H9 (cell line): Measurements from ENCODE around the gene TENM4. TPM values are rescaled to one million over a fixed set of nuclear protein-coding genes. Genes with fewer than 3 reads are reported as not detected.

Experiments
- DNase-seq: peaks from one replicate; pipeline ENCODE4 v3.0.0-alpha.2; 2017
- H2AFZ ChIP-seq: one replicate; pipeline ENCODE4 v1.6.1; 2013; ENCODE audit warnings: mild to moderate bottlenecking, low read length, control low read depth, moderate library complexity
- H2AK5ac ChIP-seq: 2 replicates; pipeline ENCODE4 v1.6.1; 2013; ENCODE audit warnings: low read length, control low read depth, mixed read lengths; ENCODE audit not compliant: insufficient read length
- H2BK120ac ChIP-seq: one replicate; pipeline ENCODE4 v1.6.1; 2013; ENCODE audit warnings: low read depth, mild to moderate bottlenecking, low read length, control low read depth, inconsistent platforms; ENCODE audit not compliant: poor library complexity, severe bottlenecking
- H2BK12ac ChIP-seq: 2 replicates; pipeline ENCODE4 v1.6.1; 2013; ENCODE audit warnings: low read length, control low read depth, mixed read lengths, low read depth; ENCODE audit not compliant: insufficient read length
- H2BK15ac ChIP-seq: 2 replicates; pipeline ENCODE4 v1.6.1; 2013; ENCODE audit warnings: low read depth, low read length, control low read depth
- H2BK20ac ChIP-seq: one replicate; pipeline ENCODE4 v1.6.1; 2013; ENCODE audit warnings: low read depth, mild to moderate bottlenecking, low read length, control low read depth, inconsistent platforms; ENCODE audit not compliant: poor library complexity, severe bottlenecking
- H2BK5ac ChIP-seq: 2 replicates; pipeline ENCODE4 v1.6.1; 2013; ENCODE audit warnings: low read length, control low read depth, mixed read lengths; ENCODE audit not compliant: insufficient read length
- H3K14ac ChIP-seq: 2 replicates; pipeline ENCODE4 v1.6.1; 2013; ENCODE audit warnings: low read length, control low read depth; ENCODE audit not compliant: insufficient read depth
- H3K18ac ChIP-seq: 2 replicates; pipeline ENCODE4 v1.6.1; 2013; ENCODE audit warnings: low read depth, mild to moderate bottlenecking, mixed read lengths, low read length, control low read depth; ENCODE audit not compliant: insufficient read length
- H3K23ac ChIP-seq: 2 replicates; pipeline ENCODE4 v1.6.1; 2013; ENCODE audit warnings: low read length, control low read depth, mixed read lengths, low read depth; ENCODE audit not compliant: insufficient read length
- H3K23me2 ChIP-seq: 2 replicates; pipeline ENCODE4 v1.6.1; 2013; ENCODE audit warnings: low read depth, mild to moderate bottlenecking, mixed read lengths, low read length, control low read depth; ENCODE audit not compliant: insufficient read length, poor library complexity, severe bottlenecking
- H3K27ac ChIP-seq: 2 replicates; pipeline ENCODE4 v1.5.1; 2013; ENCODE audit warnings: low read length, control low read depth, mixed read lengths, low read depth; ENCODE audit not compliant: insufficient read length
- H3K27me3 ChIP-seq: 2 replicates; pipeline ENCODE4 v1.6.1; 2013; ENCODE audit warnings: low read length, control low read depth, inconsistent platforms; ENCODE audit not compliant: insufficient read depth
- H3K4ac ChIP-seq: 2 replicates; pipeline ENCODE4 v1.6.1; 2013; ENCODE audit warnings: low read depth, mild to moderate bottlenecking, control low read depth, inconsistent platforms, low read length, moderate library complexity
- H3K4me1 ChIP-seq: 2 replicates; pipeline ENCODE4 v1.6.1; 2013; ENCODE audit warnings: low read length, control low read depth, inconsistent platforms; ENCODE audit not compliant: insufficient read depth
- H3K4me2 ChIP-seq: 2 replicates; pipeline ENCODE4 v1.6.1; 2013; ENCODE audit warnings: low read length, control low read depth, mixed read lengths; ENCODE audit not compliant: insufficient read length, insufficient read depth
- H3K56ac ChIP-seq: 2 replicates; pipeline ENCODE4 v1.6.1; 2013; ENCODE audit warnings: low read depth, mild to moderate bottlenecking, mixed read lengths, low read length, control low read depth; ENCODE audit not compliant: insufficient read length
- H3K79me1 ChIP-seq: 2 replicates; pipeline ENCODE4 v1.6.1; 2013; ENCODE audit warnings: low read depth, mild to moderate bottlenecking, moderate library complexity, low read length, control low read depth, inconsistent platforms; ENCODE audit not compliant: insufficient read depth, poor library complexity, severe bottlenecking
- H3K79me2 ChIP-seq: 2 replicates; pipeline ENCODE4 v1.6.1; 2013; ENCODE audit warnings: low read length, control low read depth, inconsistent platforms; ENCODE audit not compliant: insufficient read depth
- H3K9ac ChIP-seq: 2 replicates; pipeline ENCODE4 v1.6.1; 2013; ENCODE audit warnings: low read length, control low read depth, mixed read lengths; ENCODE audit not compliant: insufficient read length; ENCODE audit errors: extremely low read depth
- H3K9me3 ChIP-seq: one replicate; pipeline ENCODE4 v1.6.1; 2013; ENCODE audit warnings: low read depth, low read length, inconsistent platforms; ENCODE audit not compliant: control insufficient read depth
- H3T11ph ChIP-seq: one replicate; pipeline ENCODE4 v1.6.1; 2013; ENCODE audit warnings: mild to moderate bottlenecking, low read length, control low read depth, inconsistent platforms
- H4K20me1 ChIP-seq: one replicate; pipeline ENCODE4 v1.6.1; 2013; ENCODE audit not compliant: control insufficient read depth, insufficient read length, insufficient read depth
- H4K5ac ChIP-seq: 2 replicates; pipeline ENCODE4 v1.6.1; 2013; ENCODE audit warnings: low read depth, mild to moderate bottlenecking, mixed read lengths, low read length, control low read depth; ENCODE audit not compliant: insufficient read length
- H4K8ac ChIP-seq: replicated peaks from 2 replicates; pipeline ENCODE4 v1.6.1; 2013; ENCODE audit warnings: low read length, control low read depth, mixed read lengths, low read depth; ENCODE audit not compliant: insufficient read length
- H4K91ac ChIP-seq: 2 replicates; pipeline ENCODE4 v1.6.1; 2013; ENCODE audit warnings: low read depth, mild to moderate bottlenecking, moderate library complexity, mixed read lengths, low read length, control low read depth; ENCODE audit not compliant: insufficient read length
- H3K27ac Mint-ChIP-seq, 3 experiments: 2 replicates in 2 of 3; 3 replicates in 1 of 3; pipeline ENCODE4 v1.8.0; 2020 to 2021; ENCODE audit warnings: mixed read lengths in 3 of 3, mild to moderate bottlenecking in 1 of 3, moderate library complexity in 1 of 3
- H3K27me3 Mint-ChIP-seq: 2 replicates; pipeline ENCODE4 v1.8.0; 2021; ENCODE audit warnings: low read depth, mild to moderate bottlenecking, moderate library complexity, mixed read lengths
- H3K36me3 Mint-ChIP-seq, 3 experiments: 2 replicates in 2 of 3; 3 replicates in 1 of 3; pipeline ENCODE4 v1.8.0; 2020 to 2021; ENCODE audit warnings: low read depth in 3 of 3, mixed read lengths in 3 of 3; ENCODE audit not compliant: insufficient read depth in 1 of 3
- H3K4me1 Mint-ChIP-seq, 2 experiments: 2 replicates each; pipeline ENCODE4 v1.8.0; 2020; ENCODE audit warnings: mixed read lengths in 2 of 2
- H3K4me3 Mint-ChIP-seq, 2 experiments: 2 replicates in 1 of 2; 3 replicates in 1 of 2; pipeline ENCODE4 v1.8.0; 2020 to 2021; ENCODE audit warnings: mild to moderate bottlenecking in 2 of 2, mixed read lengths in 2 of 2, moderate library complexity in 1 of 2
- H3K9me3 Mint-ChIP-seq, 2 experiments: 2 replicates in 1 of 2; 3 replicates in 1 of 2; pipeline ENCODE4 v1.8.0; 2020; ENCODE audit warnings: mild to moderate bottlenecking in 2 of 2, mixed read lengths in 2 of 2, moderate library complexity in 1 of 2
- WGBS: extraction: QIAGEN DNeasy Blood & Tissue Kit; methylation state at CpG from one replicate; pipeline ENCODE4 v1.1.7; 2013; ENCODE audit warnings: missing lambda C conversion rate, low lambda C conversion rate, mixed read lengths; ENCODE audit not compliant: insufficient read length; ENCODE audit errors: extremely low coverage; 5-methylcytosine and 5-hydroxymethylcytosine counted together
- total RNA-seq: library from RNA; stranded (reverse); gene quantifications from 2 replicates; pipeline ENCODE4 v1.2.1, GENCODE V29; 2021
- TF ChIP-seq, protein P1 (sequence below): fragments of 200-600 bp; sonication (generic); conservative IDR thresholded peaks from 3 replicates; pipeline ENCODE4 v1.8.0; 2021; ENCODE audit warnings: antibody characterized with exemption, mild to moderate bottlenecking

The TENM4 gene
- total RNA-seq, 1 experiment from 2014 or later: 4.6 TPM

DNA sequence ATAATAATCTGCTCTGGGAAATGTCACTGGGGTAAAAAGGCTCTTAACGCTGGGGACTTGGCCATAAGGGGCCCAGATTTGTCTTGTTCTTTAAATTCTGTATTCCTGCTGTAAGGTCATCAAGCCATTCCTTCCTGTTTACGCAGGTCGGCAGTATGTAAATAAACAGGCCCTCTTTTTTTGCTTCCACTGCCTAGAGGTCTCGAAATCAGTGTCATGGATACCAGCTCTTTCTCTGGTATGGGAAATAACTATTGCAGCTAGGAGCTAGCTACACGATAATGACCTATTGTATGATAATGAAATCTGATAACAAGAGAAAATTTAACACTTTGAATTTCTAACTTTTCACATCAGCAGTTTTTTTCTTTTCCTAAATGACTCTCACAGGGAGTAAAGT is 657.0 kb downstream of the TENM4 start:
- H3K4me2 ChIP-seq: no peak overlapping the region
- no peak overlapping the region for H3T11ph ChIP-seq
- H3K4me1 ChIP-seq: no peaks in the 10 kb centered on the region
- H2AFZ ChIP-seq: no peak overlapping the region
- no peak for DNase-seq
- H2BK5ac ChIP-seq: no peak overlapping the region
- H3K23ac ChIP-seq: no peak overlapping the region
- WGBS: no CpG with 5 or more reads among the region's 5 CpGs
- no peak overlapping the region for H3K9ac ChIP-seq
- no peaks in the 10 kb centered on the region for H3K23me2 ChIP-seq
- no peaks in the 10 kb centered on the region for H3K9me3 ChIP-seq
- Mint-ChIP-seq H3K36me3 (no peaks in the 10 kb centered on the region), H3K4me1 (peaks cover 17 to 22% of the 10 kb centered on the region in 2 experiments), H3K27ac (no peak overlapping the region; a peak in 1 of 7 replicates), H3K9me3 (no peaks in the 10 kb centered on the region), H3K4me3 (no peak overlapping the region), H3K27me3 (no peaks in the 10 kb centered on the region)
- H2BK20ac ChIP-seq: no peak overlapping the region
- H4K8ac ChIP-seq: no peak overlapping the region
- H3K27ac ChIP-seq: no peak overlapping the region
- no peak overlapping the region for H3K14ac ChIP-seq
- no peak overlapping the region for H3K18ac ChIP-seq
- no peaks in the 10 kb centered on the region for H3K79me1 ChIP-seq
- no peak overlapping the region for H4K5ac ChIP-seq
- H2BK15ac ChIP-seq: no peak overlapping the region
- H3K79me2 ChIP-seq: no peaks in the 10 kb centered on the region
- H2BK120ac ChIP-seq: no peak overlapping the region
- H2BK12ac ChIP-seq: no peak overlapping the region
- H4K20me1 ChIP-seq: no peaks in the 10 kb centered on the region
- H2AK5ac ChIP-seq: no peak overlapping the region
- H3K56ac ChIP-seq: no peak overlapping the region
- no peak overlapping the region for H4K91ac ChIP-seq
- H3K4ac ChIP-seq: no peak overlapping the region
- H3K27me3 ChIP-seq: no peaks in the 10 kb centered on the region
- TF ChIP-seq, protein P1, sequence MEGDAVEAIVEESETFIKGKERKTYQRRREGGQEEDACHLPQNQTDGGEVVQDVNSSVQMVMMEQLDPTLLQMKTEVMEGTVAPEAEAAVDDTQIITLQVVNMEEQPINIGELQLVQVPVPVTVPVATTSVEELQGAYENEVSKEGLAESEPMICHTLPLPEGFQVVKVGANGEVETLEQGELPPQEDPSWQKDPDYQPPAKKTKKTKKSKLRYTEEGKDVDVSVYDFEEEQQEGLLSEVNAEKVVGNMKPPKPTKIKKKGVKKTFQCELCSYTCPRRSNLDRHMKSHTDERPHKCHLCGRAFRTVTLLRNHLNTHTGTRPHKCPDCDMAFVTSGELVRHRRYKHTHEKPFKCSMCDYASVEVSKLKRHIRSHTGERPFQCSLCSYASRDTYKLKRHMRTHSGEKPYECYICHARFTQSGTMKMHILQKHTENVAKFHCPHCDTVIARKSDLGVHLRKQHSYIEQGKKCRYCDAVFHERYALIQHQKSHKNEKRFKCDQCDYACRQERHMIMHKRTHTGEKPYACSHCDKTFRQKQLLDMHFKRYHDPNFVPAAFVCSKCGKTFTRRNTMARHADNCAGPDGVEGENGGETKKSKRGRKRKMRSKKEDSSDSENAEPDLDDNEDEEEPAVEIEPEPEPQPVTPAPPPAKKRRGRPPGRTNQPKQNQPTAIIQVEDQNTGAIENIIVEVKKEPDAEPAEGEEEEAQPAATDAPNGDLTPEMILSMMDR: no peak
